ENCODE measurements around the gene ACSM4.

ACSM4 gene

DNA sequence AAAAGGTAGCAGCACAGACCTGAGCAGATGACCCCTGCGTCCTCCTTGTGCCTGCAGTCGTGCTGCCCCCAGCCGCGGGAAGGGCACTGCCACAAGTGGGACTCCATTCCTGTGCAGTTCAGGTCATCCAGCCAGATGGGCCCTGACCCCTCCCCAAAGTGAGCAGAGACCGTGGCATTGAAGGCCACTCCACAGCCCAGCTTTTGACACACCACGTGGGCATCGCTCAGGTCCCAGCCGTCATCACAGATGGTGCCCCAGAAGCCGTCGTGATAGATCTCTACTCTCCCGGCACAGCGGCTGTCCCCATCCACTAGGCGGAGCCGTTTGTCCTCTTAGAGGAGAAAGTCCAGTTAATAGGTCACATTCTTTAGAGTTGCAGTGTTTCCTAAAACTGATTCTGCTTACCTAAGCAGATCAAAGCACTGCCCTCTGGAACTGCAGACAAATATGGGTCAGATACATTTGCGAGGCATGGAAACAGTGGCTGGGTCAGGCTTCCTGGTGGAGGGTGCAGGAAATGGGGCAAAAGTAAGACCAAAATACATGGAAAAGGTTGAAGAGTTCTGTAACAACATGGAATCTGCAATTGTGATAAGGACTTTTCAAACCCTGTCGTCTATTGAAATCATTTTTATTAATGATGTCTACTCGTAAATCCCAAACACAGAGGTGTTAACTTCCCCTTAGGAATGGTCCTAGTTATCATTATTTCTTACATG, 70.7 kb downstream of the ACSM4 start:
- no peak overlapping the region for H3K4me3 ChIP-seq (replicated peaks; ENCODE audit: low read depth, low read length)
- TF ChIP-seq, protein P1, sequence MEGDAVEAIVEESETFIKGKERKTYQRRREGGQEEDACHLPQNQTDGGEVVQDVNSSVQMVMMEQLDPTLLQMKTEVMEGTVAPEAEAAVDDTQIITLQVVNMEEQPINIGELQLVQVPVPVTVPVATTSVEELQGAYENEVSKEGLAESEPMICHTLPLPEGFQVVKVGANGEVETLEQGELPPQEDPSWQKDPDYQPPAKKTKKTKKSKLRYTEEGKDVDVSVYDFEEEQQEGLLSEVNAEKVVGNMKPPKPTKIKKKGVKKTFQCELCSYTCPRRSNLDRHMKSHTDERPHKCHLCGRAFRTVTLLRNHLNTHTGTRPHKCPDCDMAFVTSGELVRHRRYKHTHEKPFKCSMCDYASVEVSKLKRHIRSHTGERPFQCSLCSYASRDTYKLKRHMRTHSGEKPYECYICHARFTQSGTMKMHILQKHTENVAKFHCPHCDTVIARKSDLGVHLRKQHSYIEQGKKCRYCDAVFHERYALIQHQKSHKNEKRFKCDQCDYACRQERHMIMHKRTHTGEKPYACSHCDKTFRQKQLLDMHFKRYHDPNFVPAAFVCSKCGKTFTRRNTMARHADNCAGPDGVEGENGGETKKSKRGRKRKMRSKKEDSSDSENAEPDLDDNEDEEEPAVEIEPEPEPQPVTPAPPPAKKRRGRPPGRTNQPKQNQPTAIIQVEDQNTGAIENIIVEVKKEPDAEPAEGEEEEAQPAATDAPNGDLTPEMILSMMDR (IDR thresholded peaks at IDR 0.05; ENCODE audit: low read length, missing control alignments) = peak; percentile 23
- peak; percentile 7 for DNase-seq (ENCODE audit: low read depth)

DNA sequence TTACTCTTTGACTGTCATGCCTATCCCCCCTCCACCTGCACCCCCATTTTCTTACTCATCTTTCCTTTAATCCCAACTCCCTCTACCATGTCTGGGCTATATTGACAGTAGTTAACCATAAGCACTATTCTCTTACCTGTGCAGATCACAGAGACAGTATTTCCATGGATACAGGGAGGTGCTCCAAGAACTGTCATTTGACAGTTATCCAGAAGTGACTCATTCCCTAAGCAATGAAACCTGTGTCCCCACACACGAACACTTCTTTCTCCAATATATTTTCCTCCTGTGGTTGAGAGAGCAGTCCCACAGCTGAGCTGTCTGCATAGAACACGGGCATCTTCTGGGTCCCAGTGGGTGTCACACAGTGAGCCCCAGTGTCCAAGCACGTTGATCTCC, 71.3 kb downstream of the ACSM4 start:
- DNase-seq (ENCODE audit: low read depth) = no peak
- no peak overlapping the region for H3K4me3 ChIP-seq (replicated peaks; ENCODE audit: low read depth, low read length)
- TF ChIP-seq, protein P1 (IDR thresholded peaks at IDR 0.05; ENCODE audit: low read length, missing control alignments) = no peak

DNA sequence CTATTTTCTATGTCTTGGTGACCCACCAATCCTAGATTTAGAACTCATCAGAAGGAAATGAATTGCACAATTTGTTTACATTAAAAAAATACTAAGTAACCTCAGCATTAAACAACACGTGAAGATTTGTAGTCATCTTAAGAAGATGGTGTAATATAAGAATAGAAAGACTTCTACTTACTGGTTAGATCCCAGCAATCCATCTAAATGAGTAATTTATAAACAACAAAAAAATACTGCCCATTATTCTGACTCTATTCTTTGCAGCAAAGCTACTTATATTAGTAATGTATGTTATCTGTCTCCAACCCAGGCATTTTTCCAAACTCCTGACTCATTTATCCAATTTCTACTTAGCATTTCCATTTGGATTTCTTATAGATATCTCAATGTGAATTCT, 72.3 kb downstream of the ACSM4 start:
- peak; percentile 16 for DNase-seq (ENCODE audit: low read depth)
- TF ChIP-seq, protein P1 (IDR thresholded peaks at IDR 0.05; ENCODE audit: low read length, missing control alignments) = no peak
- H3K4me3 ChIP-seq (replicated peaks; ENCODE audit: low read depth, low read length) = no peak overlapping the region

All from fibroblast of pulmonary artery (primary cell).